ENCODE measurements around the gene NTM. TPM values are rescaled to one million over a fixed set of nuclear protein-coding genes. Genes with fewer than 3 reads are reported as not detected.

NTM gene
- total RNA-seq, 2 donors from 2014 or later, result not detected

DNA sequence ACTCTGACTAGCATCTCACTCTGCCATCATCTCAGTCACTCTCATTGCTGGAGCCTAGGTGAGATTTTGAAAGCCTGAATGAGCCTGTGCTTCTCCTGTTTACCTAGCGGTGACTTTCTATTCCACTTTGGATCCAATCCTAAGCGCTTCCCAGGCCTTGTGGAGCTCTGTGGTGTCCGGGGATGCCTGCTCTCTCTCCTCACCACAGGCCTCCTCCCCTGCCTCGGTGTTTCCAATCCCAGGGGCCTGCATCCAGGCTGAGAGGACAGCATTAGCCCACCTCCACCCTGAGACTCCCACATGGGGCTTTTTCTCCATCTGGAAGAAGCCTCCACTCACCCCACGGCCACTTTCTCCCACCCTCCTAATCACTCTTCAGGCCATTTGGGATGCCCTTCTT lies 380.3 kb downstream of the NTM start:
- Mint-ChIP-seq H3K4me1 (no peaks in the 10 kb centered on the region), H3K27ac (no peak overlapping the region), H3K36me3 (ENCODE audit: low read depth) (no peaks in the 10 kb centered on the region), H3K27me3 (peaks cover 34% of the 10 kb centered on the region), H3K4me3 (no peak overlapping the region)
- H3K9me3 ChIP-seq (ENCODE audit: control insufficient read depth, low read length, poor library complexity, severe bottlenecking), result no peaks in the 10 kb centered on the region
- DNase-seq (no peak), ATAC-seq (no peak)

DNA sequence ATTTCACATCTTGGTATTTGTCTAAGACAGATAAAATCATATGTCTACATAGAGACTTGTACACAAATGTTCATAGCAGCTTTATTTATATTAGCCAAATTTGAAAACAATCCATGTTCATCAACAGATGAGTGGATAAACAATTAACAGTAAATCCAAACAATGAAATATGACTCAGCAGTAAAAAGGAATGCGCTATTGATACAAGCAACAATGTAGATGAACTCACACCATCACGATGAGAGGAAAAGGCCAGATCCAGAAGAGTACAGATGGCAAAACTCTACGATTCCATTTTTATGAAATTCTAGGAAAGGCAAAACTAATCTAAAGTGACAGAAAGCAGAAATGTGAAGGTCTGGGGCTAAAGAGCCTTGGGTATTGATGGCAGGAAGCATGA lies 384.3 kb downstream of the NTM start:
- H3K9me3 ChIP-seq (ENCODE audit: control insufficient read depth, low read length, poor library complexity, severe bottlenecking), result no peaks in the 10 kb centered on the region
- Mint-ChIP-seq H3K36me3 (ENCODE audit: low read depth) (no peaks in the 10 kb centered on the region), H3K4me1 (no peaks in the 10 kb centered on the region), H3K27me3 (peaks cover 6% of the 10 kb centered on the region), H3K4me3 (no peak overlapping the region), H3K27ac (no peak overlapping the region)
- ATAC-seq, result no peak
- no peak for DNase-seq

DNA sequence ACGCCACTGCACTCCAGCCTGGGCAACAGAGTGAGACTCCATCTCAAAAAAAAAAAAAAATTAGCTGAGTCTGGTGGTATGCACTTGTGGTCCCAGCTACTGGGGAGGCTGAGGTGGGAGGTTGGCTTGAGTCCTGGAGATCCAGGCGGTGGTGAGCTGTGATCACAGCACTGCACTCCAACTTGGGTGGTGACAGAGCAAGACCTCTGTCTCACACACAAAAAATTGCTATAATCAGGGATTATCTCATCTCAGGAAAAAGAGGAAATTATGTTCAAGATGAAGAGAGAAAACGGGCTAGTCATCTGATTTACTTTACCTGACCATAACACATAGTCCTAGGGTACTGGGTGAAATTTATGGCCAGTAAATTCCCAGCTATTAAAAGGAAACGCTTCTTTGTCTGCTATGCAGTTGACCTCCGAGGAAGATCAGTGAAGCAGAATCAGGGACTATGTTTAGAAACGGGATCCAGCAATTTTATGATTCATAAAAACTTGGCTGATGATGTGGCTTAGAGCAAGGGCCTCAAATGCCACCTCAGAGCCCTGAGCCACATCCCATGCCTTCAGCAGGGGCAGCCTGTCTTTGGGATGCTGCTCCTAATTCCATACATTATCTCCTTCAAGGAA lies 386.2 kb downstream of the NTM start:
- no peak overlapping the region for H3K4me3 Mint-ChIP-seq
- H3K27me3 Mint-ChIP-seq, result no peaks in the 10 kb centered on the region
- no peak overlapping the region for H3K27ac Mint-ChIP-seq
- no peaks in the 10 kb centered on the region for H3K4me1 Mint-ChIP-seq
- no peak for ATAC-seq
- no peaks in the 10 kb centered on the region for H3K9me3 ChIP-seq (ENCODE audit: control insufficient read depth, low read length, poor library complexity, severe bottlenecking)
- no peaks in the 10 kb centered on the region for H3K36me3 Mint-ChIP-seq (ENCODE audit: low read depth)
- DNase-seq, result no peak

DNA sequence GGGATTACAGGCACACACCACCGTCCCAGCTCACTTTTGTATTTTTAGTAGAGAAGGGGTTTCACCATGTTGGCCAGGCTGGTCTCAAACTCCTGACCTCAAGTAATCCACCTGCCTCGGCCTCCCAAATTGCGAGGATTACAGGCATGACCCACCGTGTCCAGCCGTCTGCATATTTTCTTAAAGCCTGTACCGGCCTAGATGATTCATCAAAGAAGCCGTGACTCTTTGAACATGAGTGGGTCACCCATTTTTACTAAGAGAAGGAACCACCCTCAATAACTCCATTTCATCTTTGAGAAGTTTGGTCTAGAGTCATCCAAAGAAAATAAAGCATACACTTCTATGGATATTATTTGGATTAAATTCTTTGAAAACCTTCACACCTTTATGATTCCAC lies 388.3 kb downstream of the NTM start:
- DNase-seq (no peak), ATAC-seq (no peak)
- H3K27ac Mint-ChIP-seq, result no peak overlapping the region
- no peaks in the 10 kb centered on the region for H3K9me3 ChIP-seq (ENCODE audit: control insufficient read depth, low read length, poor library complexity, severe bottlenecking)
- no peaks in the 10 kb centered on the region for H3K36me3 Mint-ChIP-seq (ENCODE audit: low read depth)
- H3K4me1 Mint-ChIP-seq, result no peaks in the 10 kb centered on the region
- no peak overlapping the region for H3K4me3 Mint-ChIP-seq
- no peaks in the 10 kb centered on the region for H3K27me3 Mint-ChIP-seq

DNA sequence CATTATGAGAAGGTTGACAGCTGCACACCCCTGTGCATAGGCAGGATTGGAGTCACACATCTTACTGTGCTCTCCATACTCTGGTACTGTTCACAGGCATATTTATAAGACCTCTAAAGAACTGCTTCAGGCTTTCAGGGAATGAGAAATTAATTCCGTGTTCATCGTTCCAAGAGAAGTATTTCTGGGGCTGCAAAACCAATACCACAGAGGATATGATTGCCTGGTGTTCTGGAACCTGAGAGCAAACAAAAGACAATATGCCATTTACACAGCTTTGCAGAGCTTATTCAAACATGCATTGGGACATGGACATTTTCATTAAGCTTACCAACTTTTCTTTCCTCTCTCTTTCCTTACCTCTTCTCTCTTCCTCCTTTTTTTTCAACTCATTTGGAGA lies 388.7 kb downstream of the NTM start:
- DNase-seq (no peak), ATAC-seq (no peak)
- no peaks in the 10 kb centered on the region for H3K9me3 ChIP-seq (ENCODE audit: control insufficient read depth, low read length, poor library complexity, severe bottlenecking)
- Mint-ChIP-seq H3K4me3 (no peak overlapping the region), H3K27me3 (no peaks in the 10 kb centered on the region), H3K27ac (no peak overlapping the region), H3K36me3 (ENCODE audit: low read depth) (no peaks in the 10 kb centered on the region), H3K4me1 (no peaks in the 10 kb centered on the region)

DNA sequence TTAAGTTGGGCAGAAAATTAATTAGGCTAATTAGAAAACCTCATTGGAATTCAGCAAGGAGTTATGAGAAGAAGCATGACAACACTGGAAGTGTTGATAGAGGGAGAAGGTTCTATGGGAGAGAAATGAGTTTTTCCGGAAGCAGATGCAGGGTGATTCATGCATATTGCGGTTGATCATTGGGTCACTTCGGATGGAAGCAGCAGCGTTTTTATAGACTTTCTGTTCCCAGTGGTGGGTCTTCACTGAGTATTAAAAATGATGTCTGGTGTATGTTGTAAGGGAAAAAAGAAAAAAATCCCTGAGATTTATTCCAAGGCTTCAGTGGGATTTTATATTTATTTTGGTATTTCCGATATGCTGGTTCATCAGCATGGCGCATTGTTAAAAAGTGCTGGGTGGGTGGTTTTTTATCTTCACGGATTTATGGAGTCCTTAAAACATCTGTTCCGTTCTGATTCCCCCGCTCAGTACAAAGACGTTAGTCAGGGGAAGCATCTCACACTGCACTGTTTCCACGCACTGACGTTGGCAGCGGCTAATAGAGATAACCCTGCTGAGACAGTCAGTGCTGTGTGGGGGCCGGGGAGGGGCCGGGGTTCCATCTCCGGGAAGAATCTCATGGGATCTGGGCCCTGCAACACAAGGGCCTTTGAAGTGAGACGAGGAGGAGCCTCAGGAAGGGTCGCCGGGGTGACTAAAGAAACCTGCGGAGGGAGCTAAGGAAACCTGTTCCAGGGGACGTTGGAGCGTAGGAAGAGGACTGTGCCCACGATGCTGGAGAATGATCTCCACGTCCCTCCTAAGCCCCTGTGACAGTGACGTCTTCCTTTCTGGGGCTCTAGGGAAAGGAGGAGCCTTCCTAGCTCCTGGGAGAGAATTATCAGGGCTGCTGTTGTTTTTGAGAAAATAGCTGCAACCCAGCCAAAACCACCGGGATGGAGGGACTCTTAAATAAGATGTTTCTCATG lies 390.0 kb downstream of the NTM start:
- ATAC-seq (no peak), DNase-seq (no peak)
- Mint-ChIP-seq H3K4me1 (no peaks in the 10 kb centered on the region), H3K27me3 (no peaks in the 10 kb centered on the region), H3K4me3 (no peak overlapping the region), H3K27ac (no peak overlapping the region), H3K36me3 (ENCODE audit: low read depth) (no peaks in the 10 kb centered on the region)
- no peaks in the 10 kb centered on the region for H3K9me3 ChIP-seq (ENCODE audit: control insufficient read depth, low read length, poor library complexity, severe bottlenecking)

DNA sequence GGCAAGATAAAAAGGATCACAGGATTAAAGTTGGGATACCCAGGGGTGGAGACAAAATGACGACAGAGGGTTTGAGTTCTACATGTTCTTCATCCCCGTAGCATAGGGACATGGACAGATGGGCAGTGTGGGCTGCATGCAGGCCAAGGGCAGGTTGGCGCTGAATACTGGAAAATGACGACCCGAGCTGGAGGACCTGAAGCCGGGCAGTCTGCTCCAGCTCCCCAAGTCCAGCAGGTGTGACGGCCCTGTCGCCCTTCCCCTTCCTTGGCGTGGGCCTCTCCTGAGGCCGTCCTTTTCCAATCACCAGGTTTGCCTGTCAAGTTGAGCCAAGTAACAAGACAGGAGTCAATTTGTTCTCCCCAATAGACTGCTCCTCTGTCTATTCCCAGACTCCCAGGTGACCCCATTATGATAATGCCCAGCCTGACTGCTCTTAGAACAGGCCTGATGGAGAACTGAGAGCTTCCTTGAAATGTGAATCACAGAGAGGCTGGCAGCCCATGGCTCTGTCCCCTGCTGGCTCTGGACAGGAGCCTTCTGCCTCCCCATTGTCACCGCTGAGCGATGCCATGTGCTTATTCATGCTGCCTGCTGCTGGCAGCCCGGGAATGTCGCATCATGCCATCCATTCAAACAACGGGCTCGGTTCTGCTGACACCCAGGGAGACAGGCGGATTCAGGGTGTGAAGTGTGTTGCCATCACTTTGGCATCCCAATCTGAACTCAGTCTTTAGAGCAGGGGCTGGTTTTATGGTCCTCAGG lies 392.1 kb downstream of the NTM start:
- H3K36me3 Mint-ChIP-seq (ENCODE audit: low read depth), result no peaks in the 10 kb centered on the region
- DNase-seq (no peak), ATAC-seq (no peak)
- H3K9me3 ChIP-seq (ENCODE audit: control insufficient read depth, low read length, poor library complexity, severe bottlenecking), result no peaks in the 10 kb centered on the region
- H3K4me3 Mint-ChIP-seq, result no peak overlapping the region
- H3K4me1 Mint-ChIP-seq, result no peaks in the 10 kb centered on the region
- no peaks in the 10 kb centered on the region for H3K27me3 Mint-ChIP-seq
- no peak overlapping the region for H3K27ac Mint-ChIP-seq

GRCh38 chr11:131763193-131763890 lies 392.9 kb downstream of the NTM start:
- no peak for ATAC-seq
- Mint-ChIP-seq H3K27ac (no peak overlapping the region), H3K4me3 (no peak overlapping the region), H3K36me3 (ENCODE audit: low read depth) (no peaks in the 10 kb centered on the region), H3K4me1 (no peaks in the 10 kb centered on the region), H3K27me3 (no peaks in the 10 kb centered on the region)
- DNase-seq, result no peak
- H3K9me3 ChIP-seq (ENCODE audit: control insufficient read depth, low read length, poor library complexity, severe bottlenecking), result no peaks in the 10 kb centered on the region

GRCh38 chr11:131764126-131764525 lies 393.7 kb downstream of the NTM start:
- Mint-ChIP-seq H3K4me1 (no peaks in the 10 kb centered on the region), H3K27ac (no peak overlapping the region), H3K4me3 (no peak overlapping the region), H3K27me3 (no peaks in the 10 kb centered on the region), H3K36me3 (ENCODE audit: low read depth) (no peaks in the 10 kb centered on the region)
- DNase-seq, result no peak
- ATAC-seq, result no peak
- H3K9me3 ChIP-seq (ENCODE audit: control insufficient read depth, low read length, poor library complexity, severe bottlenecking), result no peaks in the 10 kb centered on the region

GRCh38 chr11:131764649-131765048 lies 394.2 kb downstream of the NTM start:
- H3K4me1 Mint-ChIP-seq, result no peaks in the 10 kb centered on the region
- no peaks in the 10 kb centered on the region for H3K9me3 ChIP-seq (ENCODE audit: control insufficient read depth, low read length, poor library complexity, severe bottlenecking)
- no peaks in the 10 kb centered on the region for H3K27me3 Mint-ChIP-seq
- H3K4me3 Mint-ChIP-seq, result no peak overlapping the region
- DNase-seq (no peak), ATAC-seq (no peak)
- H3K27ac Mint-ChIP-seq, result no peak overlapping the region
- no peaks in the 10 kb centered on the region for H3K36me3 Mint-ChIP-seq (ENCODE audit: low read depth)

DNA sequence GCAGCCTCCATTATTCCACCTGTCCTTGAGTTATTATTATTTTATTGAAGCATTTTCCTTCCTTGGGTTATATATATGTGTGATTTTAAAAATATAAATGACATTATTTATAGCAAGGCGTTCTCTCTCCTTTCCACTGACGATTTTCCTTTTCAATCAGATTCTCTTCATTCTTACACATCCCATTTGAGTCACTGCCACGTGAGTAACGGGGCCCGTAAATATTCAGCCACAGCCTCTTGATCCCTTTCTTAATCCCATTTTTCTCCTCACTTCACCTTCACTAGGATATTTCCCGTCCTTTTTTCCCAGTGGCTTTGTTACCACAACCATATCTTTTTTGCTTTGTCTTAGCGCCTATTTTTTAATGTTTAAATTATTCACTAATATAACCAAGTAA lies 396.2 kb downstream of the NTM start:
- Mint-ChIP-seq H3K27ac (no peak overlapping the region), H3K36me3 (ENCODE audit: low read depth) (no peaks in the 10 kb centered on the region), H3K27me3 (no peaks in the 10 kb centered on the region), H3K4me1 (no peaks in the 10 kb centered on the region), H3K4me3 (no peak overlapping the region)
- no peak for DNase-seq
- no peaks in the 10 kb centered on the region for H3K9me3 ChIP-seq (ENCODE audit: control insufficient read depth, low read length, poor library complexity, severe bottlenecking)
- no peak for ATAC-seq

GRCh38 chr11:131767421-131767820 lies 397.0 kb downstream of the NTM start:
- no peaks in the 10 kb centered on the region for H3K9me3 ChIP-seq (ENCODE audit: control insufficient read depth, low read length, poor library complexity, severe bottlenecking)
- no peaks in the 10 kb centered on the region for H3K27me3 Mint-ChIP-seq
- H3K27ac Mint-ChIP-seq, result no peak overlapping the region
- H3K4me3 Mint-ChIP-seq, result no peak overlapping the region
- no peaks in the 10 kb centered on the region for H3K36me3 Mint-ChIP-seq (ENCODE audit: low read depth)
- DNase-seq (no peak), ATAC-seq (no peak)
- H3K4me1 Mint-ChIP-seq, result no peaks in the 10 kb centered on the region

DNA sequence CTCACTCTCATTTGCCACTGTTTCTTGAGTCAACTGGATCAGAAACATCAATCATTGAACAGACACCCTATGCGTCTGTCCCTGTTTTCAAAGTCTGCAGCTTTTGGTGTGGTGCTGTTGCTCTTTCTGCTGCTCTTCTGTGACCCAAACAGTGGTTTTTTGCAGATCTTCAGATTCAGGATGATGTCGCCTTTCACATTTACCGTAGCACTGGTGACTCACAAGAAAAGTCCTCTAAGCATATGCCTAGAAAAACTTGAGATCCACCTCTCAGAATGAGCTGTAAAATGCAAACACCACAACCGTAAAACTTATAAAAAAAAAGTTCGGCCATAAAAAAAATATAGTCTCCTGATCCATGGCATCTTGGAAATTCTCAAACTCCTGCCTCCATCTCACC lies 400.4 kb downstream of the NTM start:
- Mint-ChIP-seq H3K36me3 (ENCODE audit: low read depth) (no peaks in the 10 kb centered on the region), H3K4me1 (no peaks in the 10 kb centered on the region), H3K27ac (no peak overlapping the region), H3K4me3 (no peak overlapping the region), H3K27me3 (no peaks in the 10 kb centered on the region)
- ATAC-seq (no peak), DNase-seq (no peak)
- H3K9me3 ChIP-seq (ENCODE audit: control insufficient read depth, low read length, poor library complexity, severe bottlenecking), result no peaks in the 10 kb centered on the region

Data from T-helper 17 cell (primary cell).